ENCODE results near the gene LAMB3.
A peak's percentile ranks its signal among the peaks of the same experiment; 100 is the strongest.

LAMB3 gene

DNA sequence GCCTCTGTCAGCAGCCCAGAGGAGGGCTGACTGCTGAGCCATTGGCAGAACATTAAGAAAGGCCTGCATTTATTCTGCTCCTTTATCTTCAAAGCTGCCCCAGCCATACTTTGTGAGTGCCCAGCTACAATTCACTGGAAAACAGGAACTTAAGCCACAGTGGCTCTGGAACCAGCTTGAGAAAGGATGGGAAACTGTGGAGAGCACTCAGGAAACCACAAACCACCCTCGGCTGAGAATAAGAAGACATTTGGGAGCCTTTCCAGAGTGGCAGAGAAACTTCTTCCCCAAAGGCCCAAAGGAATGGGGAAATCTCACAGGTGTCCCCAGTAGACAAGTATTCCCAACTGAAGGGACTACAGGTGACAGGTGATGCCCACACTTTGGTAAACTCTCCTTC, 1.8 kb downstream of the LAMB3 start:
- no CpG with 5 or more reads among the region's 1 CpG for WGBS (ENCODE audit: extremely low coverage, insufficient coverage, insufficient read length)
- H3K9ac ChIP-seq (ENCODE audit: low read length): no peak overlapping the region
- H3K23ac ChIP-seq (ENCODE audit: low read length): no peak overlapping the region
- H3K27ac ChIP-seq (ENCODE audit: low read depth, low read length): no peak overlapping the region
- H3K79me1 ChIP-seq (ENCODE audit: low read length): peaks cover 6% of the 10 kb centered on the region
- DNase-seq: no peak
- no peak overlapping the region for H2BK12ac ChIP-seq (ENCODE audit: low read length)
- no peak overlapping the region for H4K91ac ChIP-seq (ENCODE audit: low read depth, low read length)
- no peak overlapping the region for H2BK120ac ChIP-seq (ENCODE audit: insufficient read depth, low read length, poor library complexity)
- no peaks in the 10 kb centered on the region for H3K79me2 ChIP-seq (ENCODE audit: control insufficient read depth, insufficient read depth, low read length, poor library complexity)
- H3K4ac ChIP-seq (ENCODE audit: low read depth, low read length): no peak overlapping the region
- H3K27me3 ChIP-seq (ENCODE audit: insufficient read depth, low read length): no peaks in the 10 kb centered on the region
- H2AFZ ChIP-seq (ENCODE audit: insufficient read depth, low read length, poor library complexity): no peak overlapping the region
- H3K18ac ChIP-seq (ENCODE audit: low read length): no peak overlapping the region
- no peak overlapping the region for H3K14ac ChIP-seq (ENCODE audit: low read length)
- no peak overlapping the region for H4K8ac ChIP-seq (ENCODE audit: low read depth, low read length)
- H2AK5ac ChIP-seq (ENCODE audit: low read length): no peak overlapping the region
- H3K4me2 ChIP-seq (ENCODE audit: low read length): no peak overlapping the region
- H4K12ac ChIP-seq (ENCODE audit: low read depth, low read length): no peak overlapping the region
- H2BK5ac ChIP-seq (ENCODE audit: low read depth, low read length, poor library complexity): no peak overlapping the region
- no peak overlapping the region for H3K4me3 ChIP-seq (ENCODE audit: low read depth, low read length)
- no peaks in the 10 kb centered on the region for H3K36me3 ChIP-seq (ENCODE audit: control insufficient read depth in 1 of 2, insufficient read depth in 2 of 2, low read length in 2 of 2)
- H3K9me3 ChIP-seq (ENCODE audit: insufficient read depth, low read depth, low read length): peaks cover 2% of the 10 kb centered on the region
- H3K4me1 ChIP-seq (ENCODE audit: control insufficient read depth in 1 of 2, insufficient read depth in 2 of 2, low read length in 2 of 2): peaks cover 19 to 33% of the 10 kb centered on the region in 2 experiments

DNA sequence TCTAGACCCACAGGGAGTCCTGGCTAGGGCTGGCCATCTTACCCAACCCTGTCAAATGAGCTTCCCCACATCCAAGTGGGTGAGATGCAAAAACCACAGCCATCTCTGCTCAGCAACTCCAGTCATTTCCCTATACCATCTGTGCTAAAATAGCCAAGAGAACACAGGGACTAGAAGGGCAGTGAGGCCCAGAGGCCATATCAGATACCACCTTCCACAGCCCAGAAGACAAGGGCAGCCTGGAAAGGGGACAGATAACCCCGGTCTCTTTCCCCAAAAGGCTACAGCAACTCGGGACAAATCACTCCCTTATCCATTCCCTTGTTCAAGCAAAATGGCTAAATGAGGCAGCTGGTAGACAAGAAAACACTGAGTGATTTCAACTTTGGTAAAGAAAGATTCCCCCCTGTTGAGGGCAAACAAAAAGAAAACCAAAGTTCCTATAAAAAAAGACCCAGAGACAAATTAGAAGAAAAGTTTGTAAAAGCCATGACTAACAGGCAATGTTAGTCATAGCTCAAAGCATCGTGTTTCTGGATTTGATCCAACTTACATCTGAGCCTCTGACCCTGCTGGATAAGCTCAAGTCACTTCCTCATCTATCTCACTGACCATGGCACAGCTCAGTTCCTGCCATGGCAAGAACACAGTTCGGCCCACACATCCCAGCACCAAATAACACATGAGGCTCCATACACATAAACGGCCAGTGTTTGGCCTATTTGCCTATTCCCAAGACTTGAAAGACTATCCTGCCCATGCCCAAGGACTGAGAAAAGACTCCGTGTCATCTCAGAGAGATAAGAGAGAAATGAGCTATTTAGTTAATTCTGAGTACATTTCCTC, 3.1 kb downstream of the LAMB3 start:
- H3K36me3 ChIP-seq (ENCODE audit: control insufficient read depth in 1 of 2, insufficient read depth in 2 of 2, low read length in 2 of 2): no peaks in the 10 kb centered on the region
- no peak overlapping the region for H3K9ac ChIP-seq (ENCODE audit: low read length)
- no peak overlapping the region for H4K8ac ChIP-seq (ENCODE audit: low read depth, low read length)
- WGBS (ENCODE audit: extremely low coverage, insufficient coverage, insufficient read length): no CpG with 5 or more reads among the region's 6 CpGs
- DNase-seq: peak in 1 of 2 donors; percentile 48
- peaks cover 5% of the 10 kb centered on the region for H3K79me1 ChIP-seq (ENCODE audit: low read length)
- no peak overlapping the region for H3K4me2 ChIP-seq (ENCODE audit: low read length)
- H4K12ac ChIP-seq (ENCODE audit: low read depth, low read length): no peak overlapping the region
- no peaks in the 10 kb centered on the region for H3K79me2 ChIP-seq (ENCODE audit: control insufficient read depth, insufficient read depth, low read length, poor library complexity)
- H3K4me3 ChIP-seq (ENCODE audit: low read depth, low read length): no peak overlapping the region
- H3K23ac ChIP-seq (ENCODE audit: low read length): no peak overlapping the region
- H3K27ac ChIP-seq (ENCODE audit: low read depth, low read length): no peak overlapping the region
- H3K9me3 ChIP-seq (ENCODE audit: insufficient read depth, low read depth, low read length): peaks cover 2% of the 10 kb centered on the region
- H2BK5ac ChIP-seq (ENCODE audit: low read depth, low read length, poor library complexity): no peak overlapping the region
- H2BK12ac ChIP-seq (ENCODE audit: low read length): no peak overlapping the region
- H3K27me3 ChIP-seq (ENCODE audit: insufficient read depth, low read length): no peaks in the 10 kb centered on the region
- no peak overlapping the region for H3K4ac ChIP-seq (ENCODE audit: low read depth, low read length)
- no peak overlapping the region for H3K14ac ChIP-seq (ENCODE audit: low read length)
- H4K91ac ChIP-seq (ENCODE audit: low read depth, low read length): no peak overlapping the region
- no peak overlapping the region for H2AFZ ChIP-seq (ENCODE audit: insufficient read depth, low read length, poor library complexity)
- H3K4me1 ChIP-seq (ENCODE audit: control insufficient read depth in 1 of 2, insufficient read depth in 2 of 2, low read length in 2 of 2): peaks cover 19 to 33% of the 10 kb centered on the region in 2 experiments
- no peak overlapping the region for H2BK120ac ChIP-seq (ENCODE audit: insufficient read depth, low read length, poor library complexity)
- peak overlapping the region; percentile 14 for H2AK5ac ChIP-seq (ENCODE audit: low read length)
- no peak overlapping the region for H3K18ac ChIP-seq (ENCODE audit: low read length)

DNA sequence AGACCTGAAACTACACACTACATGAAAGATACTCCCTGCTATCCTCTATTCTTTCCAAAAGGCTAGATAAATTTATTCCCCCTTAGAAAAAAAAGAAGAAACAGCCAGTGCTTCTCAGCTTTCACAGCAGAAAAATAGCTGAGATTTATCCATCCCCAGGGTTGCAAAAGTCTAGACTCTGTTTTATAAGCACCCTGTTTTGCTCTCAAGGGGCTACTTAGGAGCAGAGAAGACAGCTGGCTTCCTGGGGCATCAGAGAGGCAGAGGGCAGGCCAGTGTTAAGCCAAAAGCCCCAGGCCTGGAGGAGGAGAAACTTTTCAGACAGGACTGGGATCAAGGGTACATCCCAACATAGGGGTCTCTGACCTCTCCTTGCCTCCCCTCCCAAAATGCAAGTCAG, 3.9 kb downstream of the LAMB3 start:
- DNase-seq: no peak
- H3K4me1 ChIP-seq (ENCODE audit: control insufficient read depth in 1 of 2, insufficient read depth in 2 of 2, low read length in 2 of 2): peaks cover 20 to 30% of the 10 kb centered on the region in 2 experiments
- no peak overlapping the region for H2BK120ac ChIP-seq (ENCODE audit: insufficient read depth, low read length, poor library complexity)
- no peaks in the 10 kb centered on the region for H3K36me3 ChIP-seq (ENCODE audit: control insufficient read depth in 1 of 2, insufficient read depth in 2 of 2, low read length in 2 of 2)
- no peak overlapping the region for H4K91ac ChIP-seq (ENCODE audit: low read depth, low read length)
- no peak overlapping the region for H3K23ac ChIP-seq (ENCODE audit: low read length)
- H3K79me1 ChIP-seq (ENCODE audit: low read length): peaks cover 2% of the 10 kb centered on the region
- H4K8ac ChIP-seq (ENCODE audit: low read depth, low read length): no peak overlapping the region
- H4K12ac ChIP-seq (ENCODE audit: low read depth, low read length): no peak overlapping the region
- no peak overlapping the region for H3K4ac ChIP-seq (ENCODE audit: low read depth, low read length)
- no peak overlapping the region for H3K9ac ChIP-seq (ENCODE audit: low read length)
- no peaks in the 10 kb centered on the region for H3K27me3 ChIP-seq (ENCODE audit: insufficient read depth, low read length)
- no peak overlapping the region for H3K27ac ChIP-seq (ENCODE audit: low read depth, low read length)
- no peak overlapping the region for H2AFZ ChIP-seq (ENCODE audit: insufficient read depth, low read length, poor library complexity)
- H3K18ac ChIP-seq (ENCODE audit: low read length): no peak overlapping the region
- no peak overlapping the region for H2BK12ac ChIP-seq (ENCODE audit: low read length)
- H3K14ac ChIP-seq (ENCODE audit: low read length): no peak overlapping the region
- no peak overlapping the region for H2BK5ac ChIP-seq (ENCODE audit: low read depth, low read length, poor library complexity)
- no peaks in the 10 kb centered on the region for H3K79me2 ChIP-seq (ENCODE audit: control insufficient read depth, insufficient read depth, low read length, poor library complexity)
- no peak overlapping the region for H3K4me2 ChIP-seq (ENCODE audit: low read length)
- no peak overlapping the region for H2AK5ac ChIP-seq (ENCODE audit: low read length)
- H3K4me3 ChIP-seq (ENCODE audit: low read depth, low read length): no peak overlapping the region
- H3K9me3 ChIP-seq (ENCODE audit: insufficient read depth, low read depth, low read length): peaks cover 2% of the 10 kb centered on the region

GRCh38 chr1:209647156-209647555, 5.1 kb downstream of the LAMB3 start:
- no peak overlapping the region for H2BK12ac ChIP-seq (ENCODE audit: low read length)
- H3K9me3 ChIP-seq (ENCODE audit: insufficient read depth, low read depth, low read length): peaks cover 2% of the 10 kb centered on the region
- DNase-seq: no peak
- no peak overlapping the region for H3K18ac ChIP-seq (ENCODE audit: low read length)
- H4K8ac ChIP-seq (ENCODE audit: low read depth, low read length): no peak overlapping the region
- no peak overlapping the region for H3K4me3 ChIP-seq (ENCODE audit: low read depth, low read length)
- no peak overlapping the region for H3K9ac ChIP-seq (ENCODE audit: low read length)
- H2AK5ac ChIP-seq (ENCODE audit: low read length): no peak overlapping the region
- H3K4me1 ChIP-seq (ENCODE audit: control insufficient read depth in 1 of 2, insufficient read depth in 2 of 2, low read length in 2 of 2): peaks cover 9 to 29% of the 10 kb centered on the region in 2 experiments
- H3K79me1 ChIP-seq (ENCODE audit: low read length): no peaks in the 10 kb centered on the region
- H2AFZ ChIP-seq (ENCODE audit: insufficient read depth, low read length, poor library complexity): no peak overlapping the region
- no CpG with 5 or more reads among the region's 4 CpGs for WGBS (ENCODE audit: extremely low coverage, insufficient coverage, insufficient read length)
- H4K91ac ChIP-seq (ENCODE audit: low read depth, low read length): no peak overlapping the region
- no peak overlapping the region for H4K12ac ChIP-seq (ENCODE audit: low read depth, low read length)
- no peak overlapping the region for H2BK120ac ChIP-seq (ENCODE audit: insufficient read depth, low read length, poor library complexity)
- no peaks in the 10 kb centered on the region for H3K79me2 ChIP-seq (ENCODE audit: control insufficient read depth, insufficient read depth, low read length, poor library complexity)
- H3K27ac ChIP-seq (ENCODE audit: low read depth, low read length): no peak overlapping the region
- no peaks in the 10 kb centered on the region for H3K36me3 ChIP-seq (ENCODE audit: control insufficient read depth in 1 of 2, insufficient read depth in 2 of 2, low read length in 2 of 2)
- H2BK5ac ChIP-seq (ENCODE audit: low read depth, low read length, poor library complexity): no peak overlapping the region
- H3K4ac ChIP-seq (ENCODE audit: low read depth, low read length): no peak overlapping the region
- H3K27me3 ChIP-seq (ENCODE audit: insufficient read depth, low read length): no peaks in the 10 kb centered on the region
- H3K23ac ChIP-seq (ENCODE audit: low read length): no peak overlapping the region
- H3K14ac ChIP-seq (ENCODE audit: low read length): no peak overlapping the region
- no peak overlapping the region for H3K4me2 ChIP-seq (ENCODE audit: low read length)
